MCF 10A (cell line): ENCODE results near the gene MMS19. TPM values are rescaled to one million over a fixed set of nuclear protein-coding genes. Genes with fewer than 3 reads are reported as not detected.

Experiments
- BruUV-seq: library from RNA; stranded (reverse); fragments of 400-500 nt; replicated peaks from 2 replicates; lab custom pipeline; 2021; lab: Mats Ljungman, UMichigan
- CTCF ChIA-PET: fragments of 300-600 bp; sonication (Branson Sonifier 250); formaldehyde crosslinking; extraction: SDS; loops from one replicate; lab custom pipeline; 2021; ENCODE audit warnings: antibody characterized with exemption, inconsistent platforms; lab: Yijun Ruan, JAX
- POLR2A ChIA-PET: fragments of 300-600, 350-650 bp; sonication (Branson Sonifier 250); formaldehyde crosslinking; extraction: SDS; loops from one replicate; lab custom pipeline; 2020; ENCODE audit warnings: antibody characterized with exemption, inconsistent platforms; lab: Yijun Ruan, JAX
- DNase-seq: peaks from one replicate; pipeline ENCODE4 v3.0.0-alpha.2; 2018; ENCODE audit not compliant: unreplicated experiment
- H3K27ac Mint-ChIP-seq: one replicate; pipeline ENCODE4 v1.8.0; 2022; ENCODE audit warnings: mild to moderate bottlenecking, low read depth, mixed read lengths; ENCODE audit not compliant: unreplicated experiment
- H3K27me3 Mint-ChIP-seq: one replicate; pipeline ENCODE4 v1.8.0; 2022; ENCODE audit warnings: mixed read lengths; ENCODE audit not compliant: insufficient read depth, unreplicated experiment
- H3K36me3 Mint-ChIP-seq: one replicate; pipeline ENCODE4 v1.8.0; 2022; ENCODE audit warnings: mild to moderate bottlenecking, moderate library complexity, mixed read lengths; ENCODE audit not compliant: insufficient read depth, unreplicated experiment
- H3K4me1 Mint-ChIP-seq: one replicate; pipeline ENCODE4 v1.8.0; 2022; ENCODE audit warnings: mixed read lengths; ENCODE audit not compliant: insufficient read depth, unreplicated experiment
- H3K4me3 Mint-ChIP-seq: one replicate; pipeline ENCODE4 v1.8.0; 2022; ENCODE audit warnings: mild to moderate bottlenecking, moderate library complexity, mixed read lengths; ENCODE audit not compliant: unreplicated experiment
- H3K9me3 Mint-ChIP-seq: one replicate; pipeline ENCODE4 v1.8.0; 2022; ENCODE audit warnings: mixed read lengths; ENCODE audit not compliant: unreplicated experiment
- intact Hi-C: fragments of 100-400 bp; cut with micrococcal nuclease; formaldehyde crosslinking; loops from 2 replicates; pipeline ENCODE4 v1.14.1; 2022
- total RNA-seq: library from RNA; stranded (reverse); gene quantifications from 2 replicates; pipeline ENCODE4 v1.2.3, GENCODE V29; 2022
- TF ChIP-seq, protein P1 (sequence below): fragments of 200-600 bp; IDR thresholded peaks from one replicate; pipeline ENCODE4 v1.8.0; 2022; ENCODE audit warnings: antibody characterized with exemption, mild to moderate bottlenecking; ENCODE audit not compliant: unreplicated experiment

MMS19 gene
- total RNA-seq, 1 experiment from 2014 or later: 67.0 TPM

- BruUV-seq: no TSS peak
- no peak overlapping the region for H3K27ac Mint-ChIP-seq
- no peaks in the 10 kb centered on the region for H3K27me3 Mint-ChIP-seq
- H3K36me3 Mint-ChIP-seq: no peaks in the 10 kb centered on the region
- ChIA-PET CTCF (interaction anchor here (1.1 kb wide), 1 partner anchor 9 kb away, joined by 4 read pairs; no protein-coding TSS in a partner anchor), POLR2A (no interaction called here)
- no peak overlapping the region for H3K4me3 Mint-ChIP-seq
- DNase-seq: no peak
- no peaks in the 10 kb centered on the region for H3K4me1 Mint-ChIP-seq
- intact Hi-C loops: no loop called here
- TF ChIP-seq, protein P1, sequence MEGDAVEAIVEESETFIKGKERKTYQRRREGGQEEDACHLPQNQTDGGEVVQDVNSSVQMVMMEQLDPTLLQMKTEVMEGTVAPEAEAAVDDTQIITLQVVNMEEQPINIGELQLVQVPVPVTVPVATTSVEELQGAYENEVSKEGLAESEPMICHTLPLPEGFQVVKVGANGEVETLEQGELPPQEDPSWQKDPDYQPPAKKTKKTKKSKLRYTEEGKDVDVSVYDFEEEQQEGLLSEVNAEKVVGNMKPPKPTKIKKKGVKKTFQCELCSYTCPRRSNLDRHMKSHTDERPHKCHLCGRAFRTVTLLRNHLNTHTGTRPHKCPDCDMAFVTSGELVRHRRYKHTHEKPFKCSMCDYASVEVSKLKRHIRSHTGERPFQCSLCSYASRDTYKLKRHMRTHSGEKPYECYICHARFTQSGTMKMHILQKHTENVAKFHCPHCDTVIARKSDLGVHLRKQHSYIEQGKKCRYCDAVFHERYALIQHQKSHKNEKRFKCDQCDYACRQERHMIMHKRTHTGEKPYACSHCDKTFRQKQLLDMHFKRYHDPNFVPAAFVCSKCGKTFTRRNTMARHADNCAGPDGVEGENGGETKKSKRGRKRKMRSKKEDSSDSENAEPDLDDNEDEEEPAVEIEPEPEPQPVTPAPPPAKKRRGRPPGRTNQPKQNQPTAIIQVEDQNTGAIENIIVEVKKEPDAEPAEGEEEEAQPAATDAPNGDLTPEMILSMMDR: no peak
- H3K9me3 Mint-ChIP-seq: no peaks in the 10 kb centered on the region
Observed at GRCh38 chr10:97525683-97526110, 27.5 kb upstream of the MMS19 start.

DNA sequence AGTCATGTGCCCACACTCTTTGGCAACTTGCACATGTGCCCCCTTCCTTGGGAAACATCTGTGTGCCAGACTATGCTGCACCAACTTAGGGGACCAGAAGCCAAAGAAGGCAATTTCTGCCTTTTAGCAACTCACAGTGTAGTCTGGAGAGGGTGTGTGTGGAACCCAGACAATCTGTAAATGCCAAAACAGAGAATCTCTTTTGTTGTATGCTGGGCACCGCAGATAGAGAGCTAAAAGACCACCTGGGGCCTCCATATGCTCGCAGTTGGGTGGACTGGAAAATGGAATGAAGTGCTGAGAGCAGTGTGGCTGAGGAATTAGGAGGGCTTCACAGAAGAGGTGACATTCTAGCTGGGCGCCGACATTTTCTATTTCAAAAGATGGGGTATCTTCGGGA is 26.9 kb upstream of the MMS19 start:
- DNase-seq: no peak
- H3K36me3 Mint-ChIP-seq: no peaks in the 10 kb centered on the region
- H3K27me3 Mint-ChIP-seq: no peaks in the 10 kb centered on the region
- no peak overlapping the region for H3K4me3 Mint-ChIP-seq
- CTCF ChIA-PET: interaction anchor here (1.0 to 1.1 kb wide), 2 partner anchors 9 to 47 kb away, joined by 4 to 5 read pairs; partner anchors contain the start of gene ANKRD2
- no peak overlapping the region for H3K27ac Mint-ChIP-seq
- no TSS peak for BruUV-seq
- intact Hi-C loops: no loop called here
- no peaks in the 10 kb centered on the region for H3K4me1 Mint-ChIP-seq
- TF ChIP-seq, protein P1: no peak
- no peaks in the 10 kb centered on the region for H3K9me3 Mint-ChIP-seq
- POLR2A ChIA-PET: no interaction called here

- H3K4me3 Mint-ChIP-seq: no peak overlapping the region
- BruUV-seq: no TSS peak
- H3K27ac Mint-ChIP-seq: no peak overlapping the region
- ChIA-PET CTCF (interaction anchor here (1.7 kb wide), 1 partner anchor 49 kb away, joined by 4 read pairs; no protein-coding TSS in a partner anchor), POLR2A (interaction anchor here (1.6 kb wide), 1 partner anchor 24 kb away, joined by 6 read pairs; the partner anchor contains the start of gene UBTD1)
- DNase-seq: no peak
- H3K4me1 Mint-ChIP-seq: peaks cover 10% of the 10 kb centered on the region
- H3K27me3 Mint-ChIP-seq: no peaks in the 10 kb centered on the region
- no peaks in the 10 kb centered on the region for H3K36me3 Mint-ChIP-seq
- no peaks in the 10 kb centered on the region for H3K9me3 Mint-ChIP-seq
- TF ChIP-seq, protein P1: no peak
- intact Hi-C loops: no loop called here
Observed at GRCh38 chr10:97522937-97523336, 24.7 kb upstream of the MMS19 start.

DNA sequence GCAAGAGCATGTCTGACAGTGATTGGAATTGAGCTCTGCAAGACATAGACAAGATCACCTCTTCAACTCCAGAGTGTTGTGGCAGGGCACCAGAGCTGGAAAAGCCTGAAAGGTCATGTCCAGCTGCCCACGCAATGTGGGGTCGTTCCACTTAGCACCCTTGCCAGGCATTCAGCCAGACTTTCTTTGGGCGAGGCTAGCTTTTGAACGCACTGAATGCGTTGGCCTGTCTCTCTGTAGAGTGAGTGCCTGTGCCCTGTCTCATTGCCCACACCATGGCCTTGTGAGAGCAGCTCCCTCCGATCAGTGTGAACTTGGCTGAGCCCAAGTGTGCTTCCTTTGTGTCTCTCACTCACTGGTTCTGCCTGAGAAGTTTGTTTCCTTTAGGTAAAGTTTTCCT is 23.8 kb upstream of the MMS19 start:
- Mint-ChIP-seq H3K9me3 (no peaks in the 10 kb centered on the region), H3K27me3 (no peaks in the 10 kb centered on the region), H3K4me3 (no peak overlapping the region), H3K4me1 (peaks cover 13% of the 10 kb centered on the region), H3K36me3 (no peaks in the 10 kb centered on the region), H3K27ac (no peak overlapping the region)
- no TSS peak for BruUV-seq
- intact Hi-C loops: no loop called here
- POLR2A ChIA-PET: interaction anchor here (0.8 to 1.6 kb wide), 3 partner anchors 10 to 25 kb away, joined by 3 to 6 read pairs (median 4); partner anchors contain the start of gene UBTD1
- DNase-seq: no peak
- CTCF ChIA-PET: interaction anchor here (0.5 to 2.0 kb wide), 6 partner anchors 10 to 1022 kb away, joined by 3 to 8 read pairs (median 4); no protein-coding TSS in a partner anchor
- TF ChIP-seq, protein P1: no peak
